RWPE2 (cell line): ENCODE data around the gene DAP.

Experiments used
- ATAC-seq: fragments of 200-7000 bp; cut with Tn5 transposase; 3 replicates; pipeline ENCODE4 v1.9.1; 2021; ENCODE audit warnings: low read depth
- DNase-seq: peaks from one replicate; pipeline ENCODE4 v3.0.0-alpha.2; 2020; ENCODE audit warnings: low spot score
- H3K27ac ChIP-seq: fragments of 450-650 bp; 2 replicates; pipeline ENCODE4 v1.5.1; 2017; ENCODE audit warnings: mild to moderate bottlenecking; ENCODE audit not compliant: poor library complexity, severe bottlenecking
- H3K27me3 ChIP-seq: fragments of 250-450 bp; sonication (Bioruptor Pico); 2 replicates; pipeline ENCODE4 v1.5.1; 2021; ENCODE audit warnings: mild to moderate bottlenecking, moderate library complexity; ENCODE audit not compliant: insufficient read depth, poor library complexity, severe bottlenecking
- H3K36me3 ChIP-seq: fragments of 250-450 bp; sonication (Bioruptor Pico); 2 replicates; pipeline ENCODE4 v1.5.1; 2020; ENCODE audit warnings: low read depth, mild to moderate bottlenecking, moderate library complexity
- H3K4me1 ChIP-seq: fragments of 250-450 bp; sonication (Bioruptor Pico); 2 replicates; pipeline ENCODE4 v1.5.1; 2021; ENCODE audit warnings: mild to moderate bottlenecking, moderate library complexity; ENCODE audit not compliant: insufficient read depth, poor library complexity, severe bottlenecking
- H3K4me3 ChIP-seq: fragments of 250-450 bp; sonication (Bioruptor Pico); 2 replicates; pipeline ENCODE4 v1.5.1; 2021; ENCODE audit warnings: mild to moderate bottlenecking, moderate library complexity; ENCODE audit not compliant: severe bottlenecking
- H3K9me3 ChIP-seq: fragments of 250-450 bp; sonication (Bioruptor Pico); 2 replicates; pipeline ENCODE4 v1.5.1; 2021; ENCODE audit warnings: mild to moderate bottlenecking, moderate library complexity; ENCODE audit not compliant: severe bottlenecking
- TF ChIP-seq, protein P1 (sequence below): fragments of 450-650 bp; IDR thresholded peaks from one replicate; pipeline ENCODE4 v1.5.1; 2017; ENCODE audit warnings: mild to moderate bottlenecking, moderate library complexity; ENCODE audit not compliant: poor library complexity, severe bottlenecking

DAP gene

DNA sequence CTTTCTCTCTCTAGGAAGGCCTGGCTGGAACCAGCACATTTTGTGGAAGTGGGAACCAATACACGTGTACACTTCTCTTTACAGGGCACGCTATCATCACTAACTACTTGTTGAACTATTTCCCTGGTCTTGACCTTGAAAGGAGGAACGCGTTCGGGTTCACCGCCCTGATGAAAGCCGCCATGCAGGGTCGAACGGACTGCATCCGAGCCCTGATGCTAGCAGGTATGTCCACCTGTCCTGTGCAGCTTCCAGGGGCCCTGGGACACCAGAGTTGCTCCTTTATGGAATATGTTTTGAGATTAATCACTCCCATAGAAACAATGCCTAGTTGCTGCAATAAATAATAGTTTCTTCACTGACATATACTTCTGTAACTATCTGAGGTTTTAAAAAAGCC, 123.1 kb downstream of the DAP start:
- Histone ChIP-seq H3K4me3 (no peak overlapping the region), H3K27ac (no peak overlapping the region), H3K9me3 (no peaks in the 10 kb centered on the region), H3K4me1 (peaks cover 13% of the 10 kb centered on the region), H3K36me3 (no peaks in the 10 kb centered on the region), H3K27me3 (no peaks in the 10 kb centered on the region)
- TF ChIP-seq, protein P1, sequence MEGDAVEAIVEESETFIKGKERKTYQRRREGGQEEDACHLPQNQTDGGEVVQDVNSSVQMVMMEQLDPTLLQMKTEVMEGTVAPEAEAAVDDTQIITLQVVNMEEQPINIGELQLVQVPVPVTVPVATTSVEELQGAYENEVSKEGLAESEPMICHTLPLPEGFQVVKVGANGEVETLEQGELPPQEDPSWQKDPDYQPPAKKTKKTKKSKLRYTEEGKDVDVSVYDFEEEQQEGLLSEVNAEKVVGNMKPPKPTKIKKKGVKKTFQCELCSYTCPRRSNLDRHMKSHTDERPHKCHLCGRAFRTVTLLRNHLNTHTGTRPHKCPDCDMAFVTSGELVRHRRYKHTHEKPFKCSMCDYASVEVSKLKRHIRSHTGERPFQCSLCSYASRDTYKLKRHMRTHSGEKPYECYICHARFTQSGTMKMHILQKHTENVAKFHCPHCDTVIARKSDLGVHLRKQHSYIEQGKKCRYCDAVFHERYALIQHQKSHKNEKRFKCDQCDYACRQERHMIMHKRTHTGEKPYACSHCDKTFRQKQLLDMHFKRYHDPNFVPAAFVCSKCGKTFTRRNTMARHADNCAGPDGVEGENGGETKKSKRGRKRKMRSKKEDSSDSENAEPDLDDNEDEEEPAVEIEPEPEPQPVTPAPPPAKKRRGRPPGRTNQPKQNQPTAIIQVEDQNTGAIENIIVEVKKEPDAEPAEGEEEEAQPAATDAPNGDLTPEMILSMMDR = no peak
- DNase-seq = no peak
- no peak for ATAC-seq

DNA sequence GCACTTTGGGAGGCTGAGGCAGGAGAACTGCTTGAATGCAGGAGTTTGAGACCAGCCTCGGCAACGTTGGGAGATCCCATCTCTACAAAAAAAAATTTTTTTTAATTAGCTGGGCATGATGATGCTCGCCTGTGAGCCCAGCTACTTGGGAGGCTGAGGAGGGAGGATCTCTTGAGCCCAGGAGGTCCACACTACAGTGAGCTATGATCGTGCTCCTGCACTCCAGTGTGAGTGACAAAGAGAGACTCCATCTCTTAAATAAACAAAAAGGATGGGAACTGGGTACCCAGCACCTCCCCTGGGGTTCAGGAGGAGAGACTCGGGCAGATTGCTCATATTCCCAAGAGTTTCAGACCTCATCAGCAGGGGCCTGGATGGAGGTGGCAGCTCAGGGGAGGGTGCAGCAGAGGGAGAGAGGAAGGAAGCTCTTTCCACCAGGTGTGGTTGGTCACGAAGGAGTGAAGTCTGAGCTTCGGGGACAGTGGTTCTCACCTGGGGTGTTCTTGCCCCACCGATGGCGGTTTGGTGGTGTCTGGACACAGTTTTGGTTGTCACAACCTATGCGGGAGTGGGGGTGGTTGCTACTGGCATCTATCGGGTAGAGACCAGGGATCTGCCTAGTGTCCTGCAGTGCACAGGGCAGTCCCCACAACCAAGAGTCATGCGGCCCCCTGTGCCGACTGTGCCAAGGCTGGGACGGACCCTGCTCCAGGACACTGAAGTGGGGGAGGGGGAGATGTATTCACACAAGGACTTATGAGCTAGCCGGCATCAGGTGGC, 124.5 kb downstream of the DAP start:
- ATAC-seq (no peak), DNase-seq (no peak)
- TF ChIP-seq, protein P1 = no peak
- no peaks in the 10 kb centered on the region for H3K9me3 ChIP-seq
- H3K36me3 ChIP-seq = no peaks in the 10 kb centered on the region
- no peak overlapping the region for H3K27ac ChIP-seq
- H3K4me1 ChIP-seq = peaks cover 13% of the 10 kb centered on the region
- H3K27me3 ChIP-seq = no peaks in the 10 kb centered on the region
- no peak overlapping the region for H3K4me3 ChIP-seq

DNA sequence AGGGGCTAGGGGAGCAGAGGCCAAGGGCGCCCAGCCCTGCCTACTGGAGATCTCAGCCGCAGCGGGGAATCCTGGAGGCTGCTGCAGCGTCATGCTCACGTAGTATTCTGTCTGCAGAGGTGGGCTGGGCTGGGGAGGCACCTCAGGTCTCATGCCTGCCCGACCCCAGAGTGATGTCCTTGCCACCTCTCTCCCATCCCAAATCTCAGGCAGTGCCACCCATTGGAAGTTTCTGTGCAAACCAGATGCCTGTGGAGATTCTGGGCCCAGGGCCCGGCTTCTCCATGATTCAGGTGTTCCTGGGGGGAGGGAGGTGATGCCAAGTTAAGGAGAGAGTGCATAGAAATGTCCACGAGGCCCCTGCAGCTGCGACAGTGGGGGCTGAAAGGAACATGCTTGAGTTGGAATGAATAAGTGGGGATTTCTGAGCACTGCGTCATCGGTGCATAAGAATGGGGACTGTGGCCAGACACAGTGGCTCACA, 125.1 kb downstream of the DAP start:
- H3K9me3 ChIP-seq = no peaks in the 10 kb centered on the region
- ATAC-seq (no peak), DNase-seq (no peak)
- no peak overlapping the region for H3K4me3 ChIP-seq
- no peaks in the 10 kb centered on the region for H3K36me3 ChIP-seq
- TF ChIP-seq, protein P1 = no peak
- no peaks in the 10 kb centered on the region for H3K27me3 ChIP-seq
- peaks cover 13% of the 10 kb centered on the region for H3K4me1 ChIP-seq
- H3K27ac ChIP-seq = peak overlapping the region; percentile 52

DNA sequence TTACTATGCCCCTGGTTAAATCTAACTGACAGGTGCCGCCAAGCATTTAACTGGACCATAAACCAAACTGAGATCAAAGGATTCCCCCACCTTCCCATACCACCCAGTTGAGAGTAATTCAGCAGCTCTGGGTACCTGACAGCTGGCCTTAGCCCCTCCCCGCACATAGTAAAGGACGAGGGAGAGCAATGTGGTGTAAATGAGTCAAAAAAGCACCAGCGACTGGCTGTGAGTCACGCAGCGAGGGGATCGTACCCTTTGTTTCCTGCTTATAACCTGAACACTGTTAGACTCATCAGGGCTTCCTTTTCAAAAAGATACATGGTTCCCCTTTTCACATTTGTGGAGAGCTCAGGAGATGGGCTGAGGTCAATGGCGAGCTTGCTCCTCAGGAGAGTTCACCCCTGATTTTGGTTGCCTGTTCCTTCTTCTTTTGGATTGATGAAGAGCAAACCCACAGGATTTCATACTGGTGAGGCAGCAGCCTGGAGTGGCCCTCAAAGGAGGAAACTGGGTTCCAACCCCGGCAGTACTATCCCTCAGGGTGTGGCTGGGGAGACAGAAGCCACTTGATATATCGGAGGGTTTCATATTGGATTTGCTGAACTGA, 125.7 kb downstream of the DAP start:
- peak; percentile 98 for ATAC-seq
- DNase-seq = no peak
- no peaks in the 10 kb centered on the region for H3K9me3 ChIP-seq
- H3K4me1 ChIP-seq = peaks cover 15% of the 10 kb centered on the region
- H3K27ac ChIP-seq = peak overlapping the region; percentile 52
- TF ChIP-seq, protein P1 = no peak
- H3K27me3 ChIP-seq = no peaks in the 10 kb centered on the region
- H3K4me3 ChIP-seq = no peak overlapping the region
- H3K36me3 ChIP-seq = no peaks in the 10 kb centered on the region

DNA sequence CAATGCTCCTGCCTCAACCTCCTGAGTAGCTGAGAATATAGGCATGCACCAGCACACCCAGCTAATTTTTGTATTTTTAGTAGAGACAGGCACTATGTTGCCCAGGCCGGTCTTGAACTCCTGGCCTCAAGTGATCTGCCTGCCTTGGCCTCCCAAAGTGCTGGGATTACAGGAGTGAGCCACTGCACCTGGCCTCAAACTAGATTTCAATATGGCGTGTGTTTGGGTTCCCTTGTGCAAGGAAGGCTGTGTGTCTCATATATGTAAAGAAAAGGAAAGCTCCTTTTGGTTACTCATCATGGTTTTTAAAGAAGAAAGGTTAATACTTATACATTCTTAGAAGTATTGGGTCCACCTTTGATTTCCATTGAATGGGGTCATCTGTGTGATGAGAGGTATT, 126.5 kb downstream of the DAP start:
- H3K36me3 ChIP-seq = no peaks in the 10 kb centered on the region
- ATAC-seq = no peak
- no peak overlapping the region for H3K27ac ChIP-seq
- no peak overlapping the region for H3K4me3 ChIP-seq
- peaks cover 21% of the 10 kb centered on the region for H3K4me1 ChIP-seq
- peaks cover 2% of the 10 kb centered on the region for H3K9me3 ChIP-seq
- TF ChIP-seq, protein P1 = no peak
- no peak for DNase-seq
- no peaks in the 10 kb centered on the region for H3K27me3 ChIP-seq
